ENCODE results near the gene SPINT2.

The SPINT2 gene

GRCh38 chr19:38270587-38271167 is 6.3 kb downstream of the SPINT2 start:
- DNase-seq: no peak

GRCh38 chr19:38273499-38273898 is 9.1 kb downstream of the SPINT2 start:
- no peak for DNase-seq

GRCh38 chr19:38274739-38275138 is 10.4 kb downstream of the SPINT2 start:
- no peak for DNase-seq

- DNase-seq: no peak
Measured at GRCh38 chr19:38276942-38277517, 12.7 kb downstream of the SPINT2 start.

GRCh38 chr19:38277549-38277948 is 13.2 kb downstream of the SPINT2 start:
- DNase-seq: no peak

- DNase-seq: no peak
Measured at GRCh38 chr19:38277969-38278680, 13.8 kb downstream of the SPINT2 start.

GRCh38 chr19:38278751-38279150 is 14.4 kb downstream of the SPINT2 start:
- DNase-seq: no peak

- DNase-seq: no peak
Measured at GRCh38 chr19:38280030-38280921, 15.9 kb downstream of the SPINT2 start.

GRCh38 chr19:38281811-38282566 is 17.6 kb downstream of the SPINT2 start:
- DNase-seq: no peak

- DNase-seq: peak; percentile 28
Measured at GRCh38 chr19:38283271-38283670, 18.9 kb downstream of the SPINT2 start.

GRCh38 chr19:38284422-38284821 is 20.0 kb downstream of the SPINT2 start:
- peak; percentile 80 for DNase-seq

- DNase-seq: no peak
Measured at GRCh38 chr19:38285567-38285966, 21.2 kb downstream of the SPINT2 start.

- peak; percentile 90 for DNase-seq
Measured at GRCh38 chr19:38287604-38288003, 23.2 kb downstream of the SPINT2 start.

- DNase-seq: no peak
Measured at GRCh38 chr19:38288123-38288855, 23.9 kb downstream of the SPINT2 start.

- DNase-seq: no peak
Measured at GRCh38 chr19:38289955-38290354, 25.6 kb downstream of the SPINT2 start.

GRCh38 chr19:38290631-38291147 is 26.3 kb downstream of the SPINT2 start:
- no peak for DNase-seq

- DNase-seq: no peak
Measured at GRCh38 chr19:38291855-38292254, 27.5 kb downstream of the SPINT2 start.

- DNase-seq: no peak
Measured at GRCh38 chr19:38293281-38293680, 28.9 kb downstream of the SPINT2 start.

- no peak for DNase-seq
Measured at GRCh38 chr19:38294090-38294489, 29.7 kb downstream of the SPINT2 start.

- DNase-seq: no peak
Measured at GRCh38 chr19:38298821-38299680, 34.7 kb downstream of the SPINT2 start.

All from suppressor macrophage treated with lipopolysaccharide for 4 hours (primary cell).